Measurements from ENCODE around the gene DYNLRB1. TPM values are rescaled to one million over a fixed set of nuclear protein-coding genes. Genes with fewer than 3 reads are reported as not detected.

Gene DYNLRB1
- total and polyA plus RNA-seq, 12 donors = 145 to 586 (median 224) TPM

GRCh38 chr20:34528921-34529297 is 12.7 kb downstream of the DYNLRB1 start:
- Histone ChIP-seq H3K9me3 (replicated peaks in 1 of 3) (no peaks in the 10 kb centered on the region), H3K27ac (peak overlapping the region in 2 of 5 donors; percentile 6 to 63), H3K4me1 (replicated peaks in 1 of 2) (peaks cover 18 to 30% of the 10 kb centered on the region in 2 donors), H3K36me3 (replicated peaks in 1 of 2) (peaks cover 0 to 51% of the 10 kb centered on the region in 2 donors), H3K27me3 (no peaks in the 10 kb centered on the region), H3K4me3 (no peak overlapping the region)
- 38 to 59% (median 43%) methylated on average over 4 to 5 of the region's 5 CpGs for WGBS, 4 donors
- peak in 6 of 7 donors; percentile 43 to 73 (median 67) for DNase-seq
- intact Hi-C loops (cut with DNase I) = loop anchor here in 1 of 2 donors (10.0 kb wide), 1 partner anchor 214 kb away; no protein-coding TSS in a partner anchor
- TF ChIP-seq POLR2A (IDR thresholded peaks at IDR 0.05) (no peak), CTCF (IDR thresholded peaks at IDR 0.05) (peak in 3 of 6 experiments; percentile 26 to 30 (median 28))

GRCh38 chr20:34529742-34530141 is 13.5 kb downstream of the DYNLRB1 start:
- TF ChIP-seq CTCF (IDR thresholded peaks at IDR 0.05) = no peak
- TF ChIP-seq POLR2A (IDR thresholded peaks at IDR 0.05) = no peak
- intact Hi-C loops (cut with DNase I) = loop anchor here in 1 of 2 donors (10.0 kb wide), 1 partner anchor 215 kb away; no protein-coding TSS in a partner anchor
- Histone ChIP-seq H3K36me3 (replicated peaks in 1 of 2) (peaks cover 0 to 60% of the 10 kb centered on the region in 2 donors), H3K9me3 (replicated peaks in 1 of 3) (no peaks in the 10 kb centered on the region), H3K27me3 (no peaks in the 10 kb centered on the region), H3K27ac (no peak overlapping the region), H3K4me3 (no peak overlapping the region), H3K4me1 (replicated peaks in 1 of 2) (peaks cover 18 to 28% of the 10 kb centered on the region in 2 donors)
- WGBS, 4 donors = 80 to 95% (median 89%) methylated on average over 2 to 3 of the region's 3 CpGs
- peak in 1 of 7 donors; percentile 14 for DNase-seq

DNA sequence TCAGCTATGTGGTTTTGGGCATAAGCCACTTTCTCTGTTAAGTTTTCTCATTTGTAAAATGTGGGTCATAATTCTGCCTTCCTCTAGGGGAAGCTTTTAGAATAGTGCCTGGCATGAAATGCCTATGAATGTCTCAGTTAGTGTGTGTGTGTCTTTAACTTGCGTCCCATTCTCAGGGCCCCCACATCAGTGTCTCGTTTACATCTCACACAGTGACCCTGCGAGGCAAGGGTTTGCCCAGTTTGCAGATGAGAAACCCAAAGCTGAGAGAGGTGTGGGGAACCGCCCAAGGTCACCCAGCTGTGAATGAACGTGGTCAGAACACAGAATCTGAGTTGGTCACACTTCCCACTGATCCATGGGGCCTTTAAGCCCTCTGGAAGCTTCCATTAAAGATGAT is 14.1 kb downstream of the DYNLRB1 start:
- 78 to 89% (median 83%) methylated on average over 5 of the region's 5 CpGs for WGBS, 4 donors

More for the DNA sequence above, 14.1 kb downstream of the DYNLRB1 start:
- H3K27ac ChIP-seq = no peak overlapping the region
- intact Hi-C loops (cut with DNase I) = no loop called here
- no peak overlapping the region for H3K4me3 ChIP-seq
- H3K27me3 ChIP-seq = no peaks in the 10 kb centered on the region
- peak in 2 of 7 donors; percentile 13 to 48 for DNase-seq
- H3K9me3 ChIP-seq (replicated peaks in 1 of 3) = no peaks in the 10 kb centered on the region
- peaks cover 15 to 27% of the 10 kb centered on the region in 2 donors for H3K4me1 ChIP-seq (replicated peaks in 1 of 2)
- TF ChIP-seq POLR2A (IDR thresholded peaks at IDR 0.05) (no peak), CTCF (IDR thresholded peaks at IDR 0.05) (no peak)
- H3K36me3 ChIP-seq (replicated peaks in 1 of 2) = peaks cover 0 to 66% of the 10 kb centered on the region in 2 donors
